Measurements from ENCODE around the gene SESTD1.
A peak's percentile ranks its signal among the peaks of the same experiment; 100 is the strongest.

The SESTD1 gene

GRCh38 chr2:179275253-179276012 lies 10.8 kb upstream of the SESTD1 start:
- TF ChIP-seq, protein P1, sequence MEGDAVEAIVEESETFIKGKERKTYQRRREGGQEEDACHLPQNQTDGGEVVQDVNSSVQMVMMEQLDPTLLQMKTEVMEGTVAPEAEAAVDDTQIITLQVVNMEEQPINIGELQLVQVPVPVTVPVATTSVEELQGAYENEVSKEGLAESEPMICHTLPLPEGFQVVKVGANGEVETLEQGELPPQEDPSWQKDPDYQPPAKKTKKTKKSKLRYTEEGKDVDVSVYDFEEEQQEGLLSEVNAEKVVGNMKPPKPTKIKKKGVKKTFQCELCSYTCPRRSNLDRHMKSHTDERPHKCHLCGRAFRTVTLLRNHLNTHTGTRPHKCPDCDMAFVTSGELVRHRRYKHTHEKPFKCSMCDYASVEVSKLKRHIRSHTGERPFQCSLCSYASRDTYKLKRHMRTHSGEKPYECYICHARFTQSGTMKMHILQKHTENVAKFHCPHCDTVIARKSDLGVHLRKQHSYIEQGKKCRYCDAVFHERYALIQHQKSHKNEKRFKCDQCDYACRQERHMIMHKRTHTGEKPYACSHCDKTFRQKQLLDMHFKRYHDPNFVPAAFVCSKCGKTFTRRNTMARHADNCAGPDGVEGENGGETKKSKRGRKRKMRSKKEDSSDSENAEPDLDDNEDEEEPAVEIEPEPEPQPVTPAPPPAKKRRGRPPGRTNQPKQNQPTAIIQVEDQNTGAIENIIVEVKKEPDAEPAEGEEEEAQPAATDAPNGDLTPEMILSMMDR (IDR thresholded peaks at IDR 0.05; ENCODE audit: low read depth, low read length): no peak
- no peak for DNase-seq (ENCODE audit: extremely low read depth, low read depth)

- DNase-seq (ENCODE audit: extremely low read depth, low read depth): no peak
- TF ChIP-seq, protein P1 (IDR thresholded peaks at IDR 0.05; ENCODE audit: low read depth, low read length): no peak
These were observed 10.1 kb upstream of the SESTD1 start for GRCh38 chr2:179274749-179275148.

DNA sequence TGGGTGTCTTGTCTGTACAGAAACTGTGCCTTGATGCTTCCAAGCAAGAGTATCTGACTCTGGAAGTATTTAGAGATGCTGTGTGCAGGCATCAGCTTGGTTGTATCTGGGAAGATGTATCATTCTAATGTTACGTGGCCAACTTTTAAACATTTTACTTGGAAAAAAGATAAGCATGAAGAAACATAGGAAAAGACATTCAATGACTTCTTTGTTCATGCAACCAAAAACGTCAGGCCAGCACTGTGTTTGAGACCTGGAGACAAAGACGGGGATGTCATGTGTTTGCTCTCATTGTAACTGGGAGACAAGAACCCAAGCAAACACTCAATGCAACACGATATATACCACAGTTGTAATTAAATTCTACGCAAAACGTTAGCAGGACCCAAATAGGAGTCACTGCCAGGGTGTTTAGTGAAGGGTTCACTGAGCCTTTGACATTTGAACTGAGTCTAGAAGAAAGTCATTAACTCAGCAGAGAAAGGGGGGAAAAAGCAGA lies 8.9 kb upstream of the SESTD1 start:
- TF ChIP-seq, protein P1 (IDR thresholded peaks at IDR 0.05; ENCODE audit: low read depth, low read length): no peak
- DNase-seq (ENCODE audit: extremely low read depth, low read depth): no peak

DNA sequence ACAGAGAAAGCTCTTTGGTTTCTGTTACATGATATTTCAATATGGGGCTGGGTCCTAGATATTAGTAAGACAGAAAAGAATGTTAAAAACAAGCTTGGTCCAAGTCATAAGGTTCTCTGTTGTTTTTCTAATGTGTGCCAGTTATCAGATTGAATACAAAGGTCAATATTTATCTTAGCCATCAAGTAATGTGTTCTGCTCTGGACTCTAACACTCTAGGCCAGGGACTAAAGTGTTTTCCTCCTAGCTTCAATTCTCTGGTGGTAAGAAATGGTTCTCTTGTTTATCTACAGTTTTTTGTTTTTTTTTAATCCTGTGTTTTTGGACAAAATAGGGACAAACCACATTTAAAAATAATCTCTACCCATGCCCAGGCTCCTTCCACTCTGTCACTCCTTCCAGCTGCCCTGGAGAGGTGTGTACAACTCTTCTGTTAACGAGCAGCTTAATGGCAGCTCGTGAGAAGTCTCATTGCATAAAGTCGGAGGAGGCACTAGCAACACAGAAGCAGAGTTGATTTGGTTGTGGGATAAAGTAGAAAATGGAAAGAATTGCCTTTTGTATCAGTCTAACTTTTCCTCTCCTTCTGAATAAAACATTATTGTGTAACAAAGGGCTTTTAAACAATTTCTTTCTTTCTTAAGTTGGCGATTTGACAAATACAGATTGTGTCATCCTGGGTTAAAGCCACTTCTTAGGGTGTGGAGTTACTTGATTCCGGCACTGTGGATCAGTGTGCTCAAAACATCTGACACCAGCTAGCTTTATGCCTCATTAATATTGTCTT lies 8.0 kb upstream of the SESTD1 start:
- TF ChIP-seq, protein P1 (IDR thresholded peaks at IDR 0.05; ENCODE audit: low read depth, low read length): no peak
- peak; percentile 44 for DNase-seq (ENCODE audit: extremely low read depth, low read depth)

- TF ChIP-seq, protein P1 (IDR thresholded peaks at IDR 0.05; ENCODE audit: low read depth, low read length): no peak
- no peak for DNase-seq (ENCODE audit: extremely low read depth, low read depth)
These were observed 6.1 kb upstream of the SESTD1 start for GRCh38 chr2:179270689-179271088.

DNA sequence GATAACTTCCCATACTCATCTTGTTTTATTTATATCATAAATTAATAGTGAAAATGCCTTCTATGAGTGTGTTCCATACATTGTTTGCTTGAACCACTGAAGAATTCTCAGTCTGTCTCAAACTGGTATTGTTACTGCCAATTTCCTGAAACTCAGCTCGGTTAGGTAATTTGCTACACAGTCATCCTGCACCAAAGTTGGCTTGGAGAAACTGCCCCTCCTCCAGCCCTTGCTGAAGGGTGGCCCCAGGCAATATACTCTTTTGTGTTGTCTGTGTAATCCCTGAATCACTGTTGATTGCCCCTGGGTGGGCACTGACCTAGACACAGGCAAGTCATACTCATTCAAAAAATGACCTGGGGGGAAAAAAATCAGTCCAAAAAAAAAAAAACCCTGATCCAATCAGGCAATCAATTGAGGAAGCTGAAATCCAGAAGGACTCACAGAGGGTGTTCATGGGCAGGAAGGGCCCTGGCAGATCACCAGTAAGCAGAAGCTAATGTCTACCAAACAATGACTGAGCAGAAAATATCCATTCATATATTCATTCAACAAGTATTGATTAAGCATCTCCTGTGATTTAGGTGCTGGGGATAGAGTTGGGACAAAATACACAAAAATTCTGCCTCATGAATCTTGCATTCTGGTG lies 3.8 kb upstream of the SESTD1 start:
- TF ChIP-seq, protein P1 (IDR thresholded peaks at IDR 0.05; ENCODE audit: low read depth, low read length): no peak
- DNase-seq (ENCODE audit: extremely low read depth, low read depth): no peak
